K562 (cell line): ENCODE measurements around the gene MCC. TPM values are rescaled to one million over a fixed set of nuclear protein-coding genes. Genes with fewer than 3 reads are reported as not detected.
A peak's percentile ranks its signal among the peaks of the same experiment; 100 is the strongest.

Experiments
- ARID4B ChIP-seq: sonication (generic); formaldehyde crosslinking; IDR thresholded peaks from 2 replicates; pipeline ENCODE4 v1.8.0; 2022; ENCODE audit warnings: mild to moderate bottlenecking, missing genetic modification reagents
- CHD1 ChIP-seq: fragments of 200-600 bp; sonication (generic); IDR thresholded peaks from one replicate; pipeline ENCODE4 v1.6.1; 2012; ENCODE audit warnings: mild to moderate bottlenecking, moderate library complexity, low read length, inconsistent platforms
- CUX1 ChIP-seq: fragments of 200-800 bp; sonication (Bioruptor generic); IDR thresholded peaks from 2 replicates; pipeline ENCODE4 v1.6.1; 2016; ENCODE audit warnings: missing genetic modification characterization, missing compliant biosample characterization
- JUND ChIP-seq, 2 experiments: IDR thresholded peaks; 2 replicates in 1 of 2; 3 replicates in 1 of 2; pipeline ENCODE4 v1.6.1; 2011; ENCODE audit warnings: borderline replicate concordance in 2 of 2, low read depth in 2 of 2, low read length in 2 of 2, improper control_type of control experiment in 1 of 2, missing biosample characterization in 1 of 2, missing genetic modification characterization in 1 of 2, missing genetic modification reagents in 1 of 2
- NCOR1 ChIP-seq: fragments of 450-650 bp; IDR thresholded peaks from 2 replicates; pipeline ENCODE4 v1.6.1; 2016; ENCODE audit warnings: mild to moderate bottlenecking, moderate library complexity
- RB1 ChIP-seq: fragments of 450-650 bp; IDR thresholded peaks from 2 replicates; pipeline ENCODE4 v1.6.1; 2017; ENCODE audit warnings: low read depth, mild to moderate bottlenecking
- SMAD2 ChIP-seq: fragments of 150-350 bp; IDR thresholded peaks from 2 replicates; pipeline ENCODE4 v1.6.1; 2014; ENCODE audit warnings: low read depth, mild to moderate bottlenecking, low read length
- UBTF ChIP-seq, 2 experiments: IDR thresholded peaks; 2 replicates each; pipeline ENCODE4 v1.6.1; 2012; ENCODE audit warnings: improper control_type of control experiment in 2 of 2, low read depth in 2 of 2, low read length in 2 of 2, borderline replicate concordance in 1 of 2
- ZNF445 ChIP-seq: fragments of 250-450 bp; sonication (Bioruptor Pico); IDR thresholded peaks from 2 replicates; pipeline ENCODE4 v1.4.0; 2020; ENCODE audit warnings: low read depth, mild to moderate bottlenecking, moderate library complexity
- ZNF592 ChIP-seq: fragments of 450-650 bp; IDR thresholded peaks from 2 replicates; pipeline ENCODE4 v1.6.1; 2017; ENCODE audit warnings: antibody characterized with exemption, mild to moderate bottlenecking
- polyA plus RNA-seq, 8 experiments: library from polyadenylated mRNA; depleted of rRNA in 4 of 8; stranded (reverse) in 5 of 8; unstranded in 3 of 8; fragments of >200 nt; fragmentation: Nextera tagmentation in 2 of 8; fragmentation: Illumina TruSeq in 1 of 8; extraction: Ambion mirVana in 2 of 8; extraction: Trizol in 1 of 8; gene quantifications; 2 replicates each; pipeline versions ENCODE4 v1.2.1 to v1.2.3, GENCODE V29; 2011 to 2014; ENCODE audit warnings: inconsistent platforms in 1 of 8, missing spikeins in 1 of 8
- total RNA-seq, 7 experiments: library from RNA; depleted of rRNA in 6 of 7; stranded (reverse); fragments of >200 nt in 6 of 7; fragmentation: Illumina TruSeq in 2 of 7; extraction: Trizol in 2 of 7; gene quantifications; 2 replicates each; pipeline versions ENCODE4 v1.2.1 to v1.2.3, GENCODE V29; 2011 to 2021; ENCODE audit warnings: low replicate concordance in 1 of 7

MCC gene
- total and polyA plus RNA-seq, 9 of the 15 experiments (the other 6 are each of a cell fraction or from before 2014, with no cell fraction given): 0.04 to 0.24 (median 0.06) TPM; not detected in 1

GRCh38 chr5:113047234-113047633 lies 441.0 kb downstream of the MCC start (continued):
- TF ChIP-seq RB1: no peak
- peak in 1 of 2 experiments; percentile 13; a peak in 1 of 4 replicates for TF ChIP-seq UBTF (IDR thresholded peaks at IDR 0.05; ENCODE audit: borderline replicate concordance in 1 of 2, low read depth in 2 of 2, low read length in 2 of 2)
- no peak for TF ChIP-seq CHD1
- peak; percentile 43; the same call in 1 of the 2 replicates for TF ChIP-seq JUND (IDR thresholded peaks at IDR 0.05; ENCODE audit: borderline replicate concordance, low read depth, low read length)
- no peak for TF ChIP-seq JUND (tag; IDR thresholded peaks at IDR 0.05; ENCODE audit: borderline replicate concordance, low read depth, low read length)
- TF ChIP-seq ZNF445 (CRISPR knock-in tag): no peak
- TF ChIP-seq ARID4B (CRISPR knock-in tag): no peak
- no peak for TF ChIP-seq CUX1 (CRISPR knock-in tag)
- no peak for TF ChIP-seq NCOR1
- TF ChIP-seq SMAD2: no peak
- TF ChIP-seq ZNF592: peak; percentile 12
